Neural cell (in vitro differentiated cells): ENCODE measurements around the gene OR52E8. TPM values are rescaled to one million over a fixed set of nuclear protein-coding genes. Genes with fewer than 3 reads are reported as not detected.

ENCODE experiments used
- H2AFZ ChIP-seq: fragments of 200-600, 300-800 bp; sonication (generic), shearing (Covaris generic); 2 replicates; pipeline ENCODE4 v1.6.0; 2014; ENCODE audit warnings: low read depth, mild to moderate bottlenecking, antibody characterized with exemption, low read length, moderate library complexity
- H3F3A ChIP-seq: fragments of 200-600 bp; shearing (Covaris generic); 2 replicates; pipeline ENCODE4 v1.6.1; 2016; ENCODE audit warnings: mild to moderate bottlenecking, moderate library complexity, mixed read lengths, antibody characterized with exemption, low read length; ENCODE audit not compliant: insufficient read depth, poor library complexity, severe bottlenecking
- H3K27ac ChIP-seq: fragments of 200-600, 300-800 bp; sonication (generic), shearing (Covaris generic); 2 replicates; pipeline ENCODE4 v1.5.1; 2014; ENCODE audit warnings: mild to moderate bottlenecking, low read length, moderate library complexity
- H3K27me3 ChIP-seq: fragments of 300-800, 200-600 bp; sonication (generic), shearing (Covaris generic); 2 replicates; pipeline ENCODE4 v1.6.0; 2014; ENCODE audit warnings: mild to moderate bottlenecking, low read depth, low read length, moderate library complexity; ENCODE audit not compliant: insufficient read depth
- H3K36me3 ChIP-seq: fragments of 300-800, 200-600 bp; sonication (generic), shearing (Covaris generic); 2 replicates; pipeline ENCODE4 v1.5.1; 2014; ENCODE audit warnings: mild to moderate bottlenecking, antibody characterized with exemption, low read length, moderate library complexity; ENCODE audit not compliant: insufficient read depth
- H3K4me2 ChIP-seq: fragments of 300-800, 200-600 bp; sonication (generic), shearing (Covaris generic); 2 replicates; pipeline ENCODE4 v1.6.0; 2014; ENCODE audit warnings: mild to moderate bottlenecking, low read length
- H3K4me3 ChIP-seq: fragments of 300-800, 200-600 bp; sonication (generic), shearing (Covaris generic); 2 replicates; pipeline ENCODE4 v1.5.1; 2014; ENCODE audit warnings: mild to moderate bottlenecking, low read length, moderate library complexity
- H3K79me2 ChIP-seq: fragments of 200-600 bp; shearing (Covaris generic); replicated peaks from 2 replicates; pipeline ENCODE4 v1.6.0; 2014; ENCODE audit warnings: mild to moderate bottlenecking, low read length, moderate library complexity; ENCODE audit not compliant: insufficient read depth
- H3K9ac ChIP-seq: fragments of 300-800, 200-600 bp; sonication (generic), shearing (Covaris generic); 2 replicates; pipeline ENCODE4 v1.6.1; 2016; ENCODE audit warnings: mild to moderate bottlenecking, low read length, mixed read lengths
- H3K9me2 ChIP-seq: fragments of 200-600 bp; shearing (Covaris generic); 2 replicates; pipeline ENCODE4 v1.6.1; 2016; ENCODE audit warnings: mild to moderate bottlenecking, low read length, mixed read lengths; ENCODE audit not compliant: insufficient read depth
- H3K9me3 ChIP-seq: fragments of 200-600, 300-800 bp; sonication (generic), shearing (Covaris generic); 2 replicates; pipeline ENCODE4 v1.6.1; 2016; ENCODE audit warnings: mild to moderate bottlenecking, mixed run types, low read length, moderate library complexity, mixed read lengths
- H4K20me1 ChIP-seq: fragments of 200-600 bp; shearing (Covaris generic); 2 replicates; pipeline ENCODE4 v1.6.1; 2016; ENCODE audit warnings: mild to moderate bottlenecking, mixed run types; ENCODE audit not compliant: insufficient read depth
- CTCF ChIP-seq: fragments of 450-650 bp; IDR thresholded peaks from 2 replicates; pipeline ENCODE4 v1.5.1; 2014; ENCODE audit warnings: antibody characterized with exemption, mild to moderate bottlenecking, moderate library complexity; ENCODE audit not compliant: poor library complexity, severe bottlenecking
- EP300 ChIP-seq: fragments of 450-650 bp; conservative IDR thresholded peaks from 2 replicates; pipeline ENCODE4 v1.6.1; 2014; ENCODE audit warnings: antibody characterized with exemption, mild to moderate bottlenecking, moderate library complexity; ENCODE audit not compliant: poor library complexity, severe bottlenecking
- EZH2 ChIP-seq: fragments of 200-600, 300-800 bp; shearing (Covaris generic), sonication (generic); IDR thresholded peaks from 2 replicates; pipeline ENCODE4 v1.6.1; 2014; ENCODE audit warnings: antibody characterized with exemption, low read length, borderline replicate concordance, mild to moderate bottlenecking; ENCODE audit not compliant: insufficient read depth, poor library complexity, severe bottlenecking
- MXI1 ChIP-seq: fragments of 450-650 bp; conservative IDR thresholded peaks from 2 replicates; pipeline ENCODE4 v1.6.1; 2014; ENCODE audit warnings: antibody characterized with exemption, mild to moderate bottlenecking; ENCODE audit not compliant: poor library complexity, severe bottlenecking
- POLR2AphosphoS5 ChIP-seq: IDR thresholded peaks from 2 replicates; pipeline ENCODE4 v1.6.1; 2012
- RAD21 ChIP-seq: fragments of 450-650 bp; conservative IDR thresholded peaks from 2 replicates; pipeline ENCODE4 v1.6.1; 2014; ENCODE audit warnings: antibody characterized with exemption, mild to moderate bottlenecking, moderate library complexity
- REST ChIP-seq: IDR thresholded peaks from 2 replicates; pipeline ENCODE4 v1.6.1; 2012; ENCODE audit warnings: borderline replicate concordance
- SMC3 ChIP-seq: fragments of 450-650 bp; conservative IDR thresholded peaks from 2 replicates; pipeline ENCODE4 v1.6.1; 2014; ENCODE audit warnings: antibody characterized with exemption, mild to moderate bottlenecking, moderate library complexity; ENCODE audit not compliant: poor library complexity
- TAF1 ChIP-seq: IDR thresholded peaks from 2 replicates; pipeline ENCODE4 v1.6.1; 2012; ENCODE audit warnings: low read depth
- polyA plus RNA-seq: library from polyadenylated mRNA; depleted of rRNA; stranded (reverse); fragments of >200 nt; gene quantifications from 2 replicates; pipeline ENCODE4 v1.2.3, GENCODE V29; 2014

The OR52E8 gene
- polyA plus RNA-seq, 1 donor from 2014 or later: not detected

DNA sequence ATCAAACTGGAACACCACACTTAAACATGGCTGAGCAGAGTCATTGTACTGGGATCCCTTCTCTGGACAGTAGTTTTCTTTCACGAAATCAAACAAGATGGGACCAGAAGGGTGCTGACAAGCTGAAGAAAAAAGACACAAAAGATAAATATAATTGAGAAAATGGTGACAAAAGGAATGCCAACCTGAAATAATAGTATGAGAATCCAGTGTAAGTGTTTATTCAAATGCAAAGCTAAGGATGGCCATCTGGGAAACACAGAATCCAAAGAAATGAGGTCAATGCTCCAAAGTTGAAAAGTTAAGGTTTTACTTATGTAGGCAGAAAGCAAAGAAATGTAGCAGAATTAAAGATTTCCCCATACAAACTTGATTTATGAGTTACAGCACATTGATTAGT lies 30.2 kb upstream of the OR52E8 start:
- no peak overlapping the region for H2AFZ ChIP-seq
- H3K36me3 ChIP-seq: no peaks in the 10 kb centered on the region
- no peaks in the 10 kb centered on the region for H3F3A ChIP-seq
- no peaks in the 10 kb centered on the region for H3K79me2 ChIP-seq
- no peak overlapping the region for H3K9ac ChIP-seq
- no peaks in the 10 kb centered on the region for H4K20me1 ChIP-seq
- H3K4me2 ChIP-seq: no peak overlapping the region
- no peaks in the 10 kb centered on the region for H3K9me2 ChIP-seq
- no peak overlapping the region for H3K27ac ChIP-seq
- no peaks in the 10 kb centered on the region for H3K27me3 ChIP-seq
- H3K9me3 ChIP-seq: no peaks in the 10 kb centered on the region
- no peak overlapping the region for H3K4me3 ChIP-seq
- TF ChIP-seq EP300: no peak
- TF ChIP-seq TAF1: no peak
- no peak for TF ChIP-seq EZH2
- TF ChIP-seq SMC3: no peak
- no peak for TF ChIP-seq CTCF
- TF ChIP-seq REST: no peak
- no peak for TF ChIP-seq POLR2AphosphoS5
- TF ChIP-seq RAD21: no peak
- TF ChIP-seq MXI1: no peak

DNA sequence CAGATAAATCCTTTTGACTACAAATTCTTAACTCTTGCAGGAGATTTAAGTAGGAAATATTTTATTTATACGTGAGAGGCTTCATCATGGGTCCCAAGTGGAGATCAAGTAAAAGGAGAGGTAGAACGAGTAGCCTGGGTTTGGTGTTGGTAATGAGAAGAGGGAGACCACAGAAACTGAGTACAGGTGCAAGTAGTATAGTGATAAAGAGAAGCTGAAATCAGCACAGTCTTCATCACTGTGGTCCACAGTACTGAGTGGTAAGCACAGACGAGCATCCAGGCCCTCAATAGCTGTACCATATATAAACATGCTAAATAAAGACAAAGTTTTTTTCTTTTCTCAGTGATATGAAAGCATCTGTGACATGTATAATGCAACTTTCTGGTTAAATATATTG lies 29.7 kb upstream of the OR52E8 start:
- no peak overlapping the region for H3K9ac ChIP-seq
- no peaks in the 10 kb centered on the region for H3K79me2 ChIP-seq
- H3F3A ChIP-seq: no peaks in the 10 kb centered on the region
- no peaks in the 10 kb centered on the region for H3K9me3 ChIP-seq
- H3K4me2 ChIP-seq: no peak overlapping the region
- no peak overlapping the region for H3K4me3 ChIP-seq
- H3K27me3 ChIP-seq: no peaks in the 10 kb centered on the region
- H3K27ac ChIP-seq: no peak overlapping the region
- H3K36me3 ChIP-seq: no peaks in the 10 kb centered on the region
- no peaks in the 10 kb centered on the region for H4K20me1 ChIP-seq
- TF ChIP-seq TAF1: no peak
- no peak for TF ChIP-seq REST
- no peak for TF ChIP-seq POLR2AphosphoS5
- TF ChIP-seq MXI1: no peak
- TF ChIP-seq EP300: no peak
- TF ChIP-seq CTCF: no peak
- TF ChIP-seq EZH2: no peak
- no peak for TF ChIP-seq RAD21
- no peak for TF ChIP-seq SMC3
- no peaks in the 10 kb centered on the region for H3K9me2 ChIP-seq
- no peak overlapping the region for H2AFZ ChIP-seq
